B cell (primary cell): ENCODE data around the gene ZNF407. TPM values are rescaled to one million over a fixed set of nuclear protein-coding genes. Genes with fewer than 3 reads are reported as not detected.

ENCODE experiments used
- ATAC-seq: fragments of 200-7000 bp; cut with Tn5 transposase; one replicate; pipeline ENCODE4 v1.10.0; 2021; ENCODE audit warnings: low read depth, mild to moderate bottlenecking, moderate number of reproducible peaks, moderate library complexity
- CTCF ChIA-PET: fragments of 350-600 bp; sonication (Branson Sonifier 250); formaldehyde crosslinking; loops from one replicate; lab custom pipeline; 2021; ENCODE audit warnings: antibody characterized with exemption, inconsistent platforms; lab: Charles Lee
- POLR2A ChIA-PET: fragments of 350-600 bp; sonication (Branson Sonifier 250); formaldehyde crosslinking; loops from one replicate; lab custom pipeline; 2021; ENCODE audit warnings: antibody characterized with exemption; lab: Charles Lee
- DNase-seq: peaks from one replicate; pipeline ENCODE4 v3.0.0; 2013
- H2AFZ ChIP-seq: 2 replicates; pipeline ENCODE4 v1.6.1; 2012; ENCODE audit warnings: mild to moderate bottlenecking, low read depth, low read length; ENCODE audit not compliant: insufficient read depth, poor library complexity, severe bottlenecking
- H3K27ac ChIP-seq, 2 donors: 1 replicate in 1 of 2; 2 replicates in 1 of 2; pipeline ENCODE4 v1.5.1; 2012 to 2013; ENCODE audit warnings: low read length in 2 of 2, mild to moderate bottlenecking in 2 of 2, moderate library complexity in 1 of 2
- H3K27me3 ChIP-seq, 4 experiments: fragments of 200-600 bp in 1 of 4; sonication (generic) in 1 of 4; replicated peaks in 1 of 4; 1 replicate in 2 of 4; 2 replicates in 2 of 4; pipeline versions ENCODE4 v1.6.1 to v1.7.0; 2013 to 2016; ENCODE audit warnings: low read length in 3 of 4, mild to moderate bottlenecking in 2 of 4, mixed read lengths in 1 of 4, moderate library complexity in 1 of 4; ENCODE audit not compliant: insufficient read depth in 4 of 4, control insufficient read depth in 3 of 4; ENCODE audit errors: control extremely low read depth in 1 of 4
- H3K36me3 ChIP-seq, 2 experiments: replicated peaks in 1 of 2; 1 replicate in 1 of 2; 2 replicates in 1 of 2; pipeline versions ENCODE4 v1.6.1 to v1.7.1; 2013; ENCODE audit warnings: low read length in 1 of 2; ENCODE audit not compliant: insufficient read depth in 2 of 2, control insufficient read depth in 1 of 2; ENCODE audit errors: control extremely low read depth in 1 of 2, extremely low read depth in 1 of 2
- H3K4me1 ChIP-seq, 2 donors: fragments of 200-600 bp in 1 of 2; sonication (generic) in 1 of 2; 1 replicate in 1 of 2; 2 replicates in 1 of 2; pipeline versions ENCODE4 v1.5.1 to v1.6.1; 2013 to 2017; ENCODE audit warnings: low read length in 2 of 2; ENCODE audit not compliant: control insufficient read depth in 2 of 2, insufficient read depth in 2 of 2
- H3K4me2 ChIP-seq: replicated peaks from 2 replicates; pipeline ENCODE3; 2012; ENCODE audit warnings: mild to moderate bottlenecking, low read depth, low read length; ENCODE audit not compliant: poor library complexity, severe bottlenecking
- H3K4me3 ChIP-seq, 5 experiments: fragments of 200-600 bp in 1 of 5; sonication (generic) in 1 of 5; 1 replicate in 3 of 5; 2 replicates in 2 of 5; pipeline versions ENCODE4 v1.5.1 to v1.7.0; 2011 to 2016; ENCODE audit warnings: low read length in 4 of 5, mild to moderate bottlenecking in 4 of 5, low read depth in 2 of 5, control low read depth in 1 of 5, moderate library complexity in 1 of 5; ENCODE audit not compliant: insufficient read depth in 1 of 5; ENCODE audit errors: control extremely low read depth in 1 of 5, extremely low read depth in 1 of 5
- H3K79me2 ChIP-seq: fragments of 200-600 bp; sonication (generic); one replicate; pipeline ENCODE4 v1.6.0; 2016; ENCODE audit warnings: low read length; ENCODE audit not compliant: control insufficient read depth, insufficient read depth
- H3K9ac ChIP-seq: fragments of 200-600 bp; sonication (generic); 2 replicates; pipeline ENCODE4 v1.6.1; 2017; ENCODE audit warnings: mild to moderate bottlenecking, low read length, moderate library complexity
- H3K9me3 ChIP-seq, 3 donors: one replicate each; pipeline versions ENCODE4 v1.6.1 to v1.7.1; 2013; ENCODE audit warnings: low read length in 2 of 3; ENCODE audit not compliant: control insufficient read depth in 2 of 3, insufficient read depth in 1 of 3; ENCODE audit errors: control extremely low read depth in 1 of 3
- H4K20me1 ChIP-seq: 2 replicates; pipeline ENCODE4 v1.6.0; 2012; ENCODE audit warnings: mild to moderate bottlenecking, low read length; ENCODE audit not compliant: insufficient read depth, control insufficient read depth, poor library complexity, severe bottlenecking
- H3K27ac Mint-ChIP-seq: one replicate; pipeline ENCODE4 v1.8.0; 2021; ENCODE audit warnings: mixed read lengths
- H3K27me3 Mint-ChIP-seq: one replicate; pipeline ENCODE4 v1.8.0; 2021; ENCODE audit warnings: mixed read lengths
- H3K4me1 Mint-ChIP-seq: one replicate; pipeline ENCODE4 v1.8.0; 2021; ENCODE audit warnings: mixed read lengths
- H3K4me3 Mint-ChIP-seq: one replicate; pipeline ENCODE4 v1.8.0; 2021; ENCODE audit warnings: mixed read lengths
- H3K9me3 Mint-ChIP-seq: one replicate; pipeline ENCODE4 v1.8.0; 2022; ENCODE audit warnings: mixed read lengths; ENCODE audit not compliant: insufficient read depth
- EZH2 ChIP-seq: IDR thresholded peaks from 2 replicates; pipeline ENCODE4 v1.6.1; 2012; ENCODE audit warnings: borderline replicate concordance, low read depth, mild to moderate bottlenecking, moderate library complexity, low read length; ENCODE audit not compliant: insufficient read depth, poor library complexity, severe bottlenecking
- WGBS: methylation state at CpG from one replicate; pipeline ENCODE4 v1.1.5; 2013; ENCODE audit warnings: missing lambda C conversion rate; ENCODE audit not compliant: insufficient coverage; 5-methylcytosine and 5-hydroxymethylcytosine counted together
- intact Hi-C: fragments of 100-400 bp; cut with micrococcal nuclease; formaldehyde crosslinking; loops from one replicate; pipeline ENCODE4 v1.10.0; 2022
- polyA plus RNA-seq: library from polyadenylated mRNA; depleted of rRNA; stranded (reverse); fragments of >200 nt; gene quantifications from 2 replicates; pipeline ENCODE4 v1.2.3, GENCODE V29; 2012
- total RNA-seq, 2 donors: library from RNA; stranded (reverse); fragments of 120-200 nt in 1 of 2; gene quantifications; 1 replicate in 1 of 2; 2 replicates in 1 of 2; pipeline versions ENCODE4 v1.2.3 to v1.2.4, GENCODE V29; 2013 to 2022
- TF ChIP-seq, protein P1 (sequence below): fragments of 200-600 bp; IDR thresholded peaks from one replicate; pipeline ENCODE4 v1.8.0; 2022; ENCODE audit warnings: antibody characterized with exemption, mild to moderate bottlenecking

ZNF407 gene
- total and polyA plus RNA-seq, 2 donors (not counting 1 experiment from before 2014, with no cell fraction given): 4.5 to 37.1 TPM

DNA sequence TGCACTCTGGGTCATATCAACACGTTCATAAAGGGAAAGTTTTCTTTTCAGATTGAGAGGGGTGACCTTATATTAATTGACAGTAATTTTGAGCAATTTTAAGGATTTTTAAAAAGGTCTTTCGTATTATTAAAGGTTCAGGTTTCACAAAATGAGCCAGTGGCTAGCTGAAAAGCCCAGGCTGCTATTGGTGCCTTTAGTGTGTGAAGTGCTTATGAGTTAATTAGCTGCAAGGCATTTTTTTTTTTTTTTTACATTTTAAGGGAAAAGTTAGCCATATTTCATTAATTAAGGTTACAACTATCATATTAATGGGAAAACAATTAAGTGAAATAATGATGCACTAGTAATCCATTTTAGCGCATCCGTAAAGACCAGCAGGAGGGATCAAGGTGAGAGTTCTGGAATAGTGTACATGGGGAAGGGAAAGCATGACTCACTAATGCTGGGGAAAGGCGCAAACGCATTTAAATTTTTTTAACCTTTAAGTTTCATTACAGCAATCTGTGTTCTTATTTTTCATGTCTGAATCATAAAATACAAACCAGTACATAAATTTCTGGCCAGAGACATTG lies 200.0 kb downstream of the ZNF407 start:
- Histone ChIP-seq H2AFZ (no peak overlapping the region), H3K4me2 (no peak overlapping the region), H3K4me3 (no peak overlapping the region), H3K9me3 (no peaks in the 10 kb centered on the region), H3K36me3 (no peaks in the 10 kb centered on the region), H3K27me3 (no peaks in the 10 kb centered on the region), H4K20me1 (no peaks in the 10 kb centered on the region), H3K4me1 (peaks cover 0 to 4% of the 10 kb centered on the region in 2 donors), H3K9ac (no peak overlapping the region), H3K79me2 (no peaks in the 10 kb centered on the region), H3K27ac (no peak overlapping the region)
- Mint-ChIP-seq H3K4me3 (peak overlapping the region; percentile 38), H3K27ac (no peak overlapping the region), H3K9me3 (no peaks in the 10 kb centered on the region), H3K4me1 (peaks cover 23% of the 10 kb centered on the region), H3K27me3 (no peaks in the 10 kb centered on the region)
- TF ChIP-seq, protein P1, sequence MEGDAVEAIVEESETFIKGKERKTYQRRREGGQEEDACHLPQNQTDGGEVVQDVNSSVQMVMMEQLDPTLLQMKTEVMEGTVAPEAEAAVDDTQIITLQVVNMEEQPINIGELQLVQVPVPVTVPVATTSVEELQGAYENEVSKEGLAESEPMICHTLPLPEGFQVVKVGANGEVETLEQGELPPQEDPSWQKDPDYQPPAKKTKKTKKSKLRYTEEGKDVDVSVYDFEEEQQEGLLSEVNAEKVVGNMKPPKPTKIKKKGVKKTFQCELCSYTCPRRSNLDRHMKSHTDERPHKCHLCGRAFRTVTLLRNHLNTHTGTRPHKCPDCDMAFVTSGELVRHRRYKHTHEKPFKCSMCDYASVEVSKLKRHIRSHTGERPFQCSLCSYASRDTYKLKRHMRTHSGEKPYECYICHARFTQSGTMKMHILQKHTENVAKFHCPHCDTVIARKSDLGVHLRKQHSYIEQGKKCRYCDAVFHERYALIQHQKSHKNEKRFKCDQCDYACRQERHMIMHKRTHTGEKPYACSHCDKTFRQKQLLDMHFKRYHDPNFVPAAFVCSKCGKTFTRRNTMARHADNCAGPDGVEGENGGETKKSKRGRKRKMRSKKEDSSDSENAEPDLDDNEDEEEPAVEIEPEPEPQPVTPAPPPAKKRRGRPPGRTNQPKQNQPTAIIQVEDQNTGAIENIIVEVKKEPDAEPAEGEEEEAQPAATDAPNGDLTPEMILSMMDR: no peak
- no peak for DNase-seq
- no peak for ATAC-seq
- CTCF ChIA-PET: no interaction called here
- intact Hi-C loops: no loop called here
- POLR2A ChIA-PET: no interaction called here
- WGBS: 86% methylated on average over 2 of the region's 6 CpGs

- H3K36me3 ChIP-seq: no peaks in the 10 kb centered on the region
- peaks cover 0 to 4% of the 10 kb centered on the region in 2 donors for H3K4me1 ChIP-seq
- H3K27ac ChIP-seq: no peak overlapping the region
- Mint-ChIP-seq H3K27ac (no peak overlapping the region), H3K9me3 (no peaks in the 10 kb centered on the region), H3K27me3 (no peaks in the 10 kb centered on the region), H3K4me3 (no peak overlapping the region), H3K4me1 (peaks cover 23% of the 10 kb centered on the region)
- ATAC-seq: no peak
- no peak overlapping the region for H2AFZ ChIP-seq
- CTCF ChIA-PET: no interaction called here
- no peak overlapping the region for H3K9ac ChIP-seq
- no CpG with 5 or more reads among the region's 2 CpGs for WGBS
- H3K4me3 ChIP-seq: no peak overlapping the region
- POLR2A ChIA-PET: no interaction called here
- intact Hi-C loops: no loop called here
- no peaks in the 10 kb centered on the region for H3K27me3 ChIP-seq
- H3K4me2 ChIP-seq: no peak overlapping the region
- no peaks in the 10 kb centered on the region for H3K9me3 ChIP-seq
- TF ChIP-seq EZH2: no peak
- TF ChIP-seq, protein P1: no peak
- H3K79me2 ChIP-seq: no peaks in the 10 kb centered on the region
- no peak for DNase-seq
- H4K20me1 ChIP-seq: no peaks in the 10 kb centered on the region
Measured at GRCh38 chr18:74799542-74799941, 201.9 kb downstream of the ZNF407 start.
